ENCODE data around the gene SRF. TPM values are rescaled to one million over a fixed set of nuclear protein-coding genes. Genes with fewer than 3 reads are reported as not detected.
"Not testable (repeated sequence)": the region's sequence is repeated elsewhere in the genome, so short reads cannot be mapped to it uniquely, and the experiment has no call there.

SRF gene
- total and polyA plus RNA-seq, 2 of the 4 experiments (the other 2 are of a cell fraction): 20.6 to 56.3 TPM

DNA sequence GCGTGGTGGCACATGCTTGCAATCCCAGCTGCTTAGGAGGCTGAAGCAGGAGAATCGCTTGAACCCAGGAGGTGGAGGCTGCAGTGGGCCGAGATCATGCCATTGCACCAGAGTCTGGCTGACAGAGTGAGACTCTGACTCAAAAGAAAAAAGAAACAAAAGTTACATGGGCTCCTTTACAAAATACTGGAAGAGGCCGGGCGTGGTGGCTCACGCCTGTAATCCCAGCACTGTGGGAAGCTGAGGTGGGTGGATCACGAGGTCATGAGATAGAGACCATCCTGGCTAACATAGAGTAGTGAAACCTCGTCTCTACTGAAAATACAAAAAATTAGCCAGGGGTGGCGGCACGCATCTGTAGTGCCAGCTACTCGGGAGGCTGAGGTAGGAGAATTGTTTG, 31.1 kb upstream of the SRF start:
- Histone ChIP-seq H3K79me1 (ENCODE audit: low read depth in 1 of 2, low read length in 2 of 2) (peaks cover 0 to 17% of the 10 kb centered on the region in 2 experiments; a peak in 1 of 4 replicates), H3K36me3 (ENCODE audit: control insufficient read depth, insufficient read depth, low read length) (peaks cover 31% of the 10 kb centered on the region)
- H2AK9ac ChIP-seq (replicated peaks; ENCODE audit: low read depth, low read length, poor library complexity); H3K9ac ChIP-seq (ENCODE audit: low read depth, low read length); H4K5ac ChIP-seq (ENCODE audit: low read depth, low read length); H2BK5ac ChIP-seq (ENCODE audit: low read depth, low read length, poor library complexity, severe bottlenecking); POLR2A ChIA-PET (ENCODE audit: unreplicated experiment); dilution Hi-C loops (cut with HindIII; ENCODE audit: low sequenced_read_pairs, unreplicated experiment); H3K27ac ChIP-seq (ENCODE audit: insufficient read depth, low read length); H3K4me3 ChIP-seq (ENCODE audit: insufficient read depth, low read depth, low read length); H2AK5ac ChIP-seq (ENCODE audit: low read depth, low read length); CTCF ChIA-PET; H3K18ac ChIP-seq (ENCODE audit: low read depth, low read length); ATAC-seq (ENCODE audit: low read depth); H3K4ac ChIP-seq (ENCODE audit: low read depth, low read length); H3K4me2 ChIP-seq (ENCODE audit: low read depth, low read length); H2AFZ ChIP-seq (replicated peaks; ENCODE audit: low read length, poor library complexity); H4K91ac ChIP-seq (ENCODE audit: insufficient read depth, low read depth, low read length); H3K56ac ChIP-seq (ENCODE audit: extremely low read depth, insufficient read depth, low read length); H3K9me3 ChIP-seq (ENCODE audit: control insufficient read depth, insufficient read depth, low read length); DNase-seq; H2BK20ac ChIP-seq (ENCODE audit: low read depth, low read length); H4K20me1 ChIP-seq (ENCODE audit: insufficient read depth, low read length); BruUV-seq (replicated peaks); H2BK120ac ChIP-seq (ENCODE audit: low read depth, low read length); H3K4me1 ChIP-seq (ENCODE audit: control insufficient read depth, insufficient read depth, low read length); H3K23ac ChIP-seq (ENCODE audit: low read depth, low read length); H2BK15ac ChIP-seq (ENCODE audit: low read depth, low read length); H3K9me1 ChIP-seq (ENCODE audit: insufficient read depth, low read length); H4K8ac ChIP-seq (ENCODE audit: low read depth in 2 of 2, low read length in 2 of 2); H3K14ac ChIP-seq (replicated peaks; ENCODE audit: low read depth, low read length); H3K27me3 ChIP-seq (ENCODE audit: control insufficient read depth, insufficient read depth, low read length): not testable (repeated sequence)
- 98% methylated on average over 5 of the region's 11 CpGs; no CpG with 5 or more reads in 1 of the 2 experiments for WGBS, 2 experiments (ENCODE audit: extremely low coverage in 2 of 2, insufficient read length in 1 of 2)
- intact Hi-C loops (cut with micrococcal nuclease) (loop anchor here (5.0 kb wide), 1 partner anchor 88 kb away; the partner anchor contains the start of gene CUL7), in situ Hi-C loops (cut with MboI; ENCODE audit: low sequenced_read_pairs) (loop anchor here (10.0 kb wide), 1 partner anchor 235 kb away; no protein-coding TSS in a partner anchor)

Data from IMR-90 (cell line).